HCT116 (cell line): ENCODE data around the gene NEDD4L. TPM values are rescaled to one million over a fixed set of nuclear protein-coding genes. Genes with fewer than 3 reads are reported as not detected.

Experiments
- ATAC-seq: fragments of 200-7000 bp; cut with Tn5 transposase; 2 replicates; pipeline ENCODE4 v1.9.1; 2020; ENCODE audit warnings: mild to moderate bottlenecking, moderate library complexity
- BruUV-seq: library from RNA; stranded (reverse); fragments of 400-500 nt; replicated peaks from 2 replicates; lab custom pipeline; 2021; lab: Mats Ljungman, UMichigan
- CTCF ChIA-PET: fragments of 300-600 bp; sonication (Branson Sonifier 250); formaldehyde crosslinking; loops from one replicate; lab custom pipeline; 2021; ENCODE audit warnings: antibody characterized with exemption; lab: Charles Lee
- POLR2A ChIA-PET: fragments of 300-600, 350-600 bp; sonication (Branson Sonifier 250); formaldehyde crosslinking; loops from one replicate; lab custom pipeline; 2021; ENCODE audit warnings: antibody characterized with exemption; lab: Charles Lee
- RAD21 ChIA-PET, 2 experiments: fragments of 300-600 bp; sonication (Branson Sonifier 250); formaldehyde crosslinking; loops; one replicate each; lab custom pipeline; 2023; ENCODE audit warnings: low total read pairs in 2 of 2; ENCODE audit not compliant: uncharacterized antibody in 2 of 2, unreplicated experiment in 2 of 2, low non-redundant PET in 1 of 2; lab: Charles Lee
- DNase-seq: peaks from one replicate; pipeline ENCODE4 v3.0.0-alpha.2; 2010; ENCODE audit warnings: low read depth, low spot score
- H2AFZ ChIP-seq: fragments of 200-600 bp; shearing (Covaris generic), sonication (generic); 2 replicates; pipeline ENCODE4 v1.6.1; 2017; ENCODE audit warnings: low read depth, mixed run types, mixed read lengths, antibody characterized with exemption, low read length; ENCODE audit not compliant: poor library complexity, severe bottlenecking
- H3K27ac ChIP-seq: 2 replicates; pipeline ENCODE4 v1.5.1; 2012; ENCODE audit warnings: low read depth, low read length
- H3K27me3 ChIP-seq: fragments of 200-600 bp; sonication (generic); 2 replicates; pipeline ENCODE4 v1.6.1; 2016; ENCODE audit warnings: mixed run types, low read length, mixed read lengths; ENCODE audit not compliant: insufficient read depth
- H3K36me3 ChIP-seq, 2 experiments: fragments of 200-500 bp in 1 of 2; fragments of 200-600 bp in 1 of 2; sonication (Bioruptor generic) in 1 of 2; sonication (generic) in 1 of 2; 2 replicates each; pipeline versions ENCODE4 v1.5.1 to v1.6.1; 2014 to 2016; ENCODE audit warnings: low read length in 2 of 2, inconsistent platforms in 1 of 2, mixed read lengths in 1 of 2, mixed run types in 1 of 2; ENCODE audit not compliant: insufficient read depth in 2 of 2, control insufficient read depth in 1 of 2
- H3K4me1 ChIP-seq, 2 experiments: fragments of 200-600 bp in 1 of 2; sonication (generic) in 1 of 2; 2 replicates each; pipeline versions ENCODE4 v1.5.1 to v1.6.1; 2012 to 2017; ENCODE audit warnings: low read length in 2 of 2, inconsistent platforms in 1 of 2, mild to moderate bottlenecking in 1 of 2, mixed read lengths in 1 of 2, mixed run types in 1 of 2, moderate library complexity in 1 of 2; ENCODE audit not compliant: insufficient read depth in 2 of 2, control insufficient read depth in 1 of 2
- H3K4me2 ChIP-seq: fragments of 200-600 bp; sonication (generic); 2 replicates; pipeline ENCODE4 v1.6.1; 2017; ENCODE audit warnings: mixed run types, low read length, mixed read lengths
- H3K4me3 ChIP-seq, 2 experiments: fragments of 200-600 bp in 1 of 2; sonication (generic) in 1 of 2; replicated peaks in 1 of 2; 2 replicates each; pipeline ENCODE4 v1.5.1; 2011 to 2016; ENCODE audit warnings: low read length in 2 of 2, control low read depth in 1 of 2, low read depth in 1 of 2, mild to moderate bottlenecking in 1 of 2, mixed read lengths in 1 of 2, mixed run types in 1 of 2
- H3K79me2 ChIP-seq: fragments of 200-600 bp; sonication (generic); 2 replicates; pipeline ENCODE4 v1.6.1; 2017; ENCODE audit warnings: mild to moderate bottlenecking, mixed run types, low read length, moderate library complexity, mixed read lengths; ENCODE audit not compliant: insufficient read depth
- H3K9ac ChIP-seq: fragments of 200-600 bp; sonication (generic); 2 replicates; pipeline ENCODE4 v1.6.1; 2016; ENCODE audit warnings: low read length, mixed read lengths
- H3K9me2 ChIP-seq: fragments of 200-600 bp; sonication (generic), shearing (Covaris generic); 2 replicates; pipeline ENCODE4 v1.6.1; 2017; ENCODE audit warnings: mixed run types, mild to moderate bottlenecking, moderate library complexity; ENCODE audit not compliant: insufficient read depth
- H3K9me3 ChIP-seq, 2 experiments: fragments of 200-500 bp in 1 of 2; fragments of 200-600 bp in 1 of 2; sonication (Bioruptor generic) in 1 of 2; sonication (generic) in 1 of 2; 2 replicates each; pipeline ENCODE4 v1.6.1; 2014 to 2017; ENCODE audit warnings: low read length in 2 of 2, mixed read lengths in 2 of 2, inconsistent platforms in 1 of 2, low read depth in 1 of 2, mild to moderate bottlenecking in 1 of 2, mixed run types in 1 of 2, moderate library complexity in 1 of 2; ENCODE audit not compliant: control insufficient read depth in 1 of 2, insufficient read depth in 1 of 2
- H4K20me1 ChIP-seq: fragments of 200-600 bp; sonication (generic), shearing (Covaris generic); 2 replicates; pipeline ENCODE4 v1.6.1; 2017; ENCODE audit warnings: mixed run types, mild to moderate bottlenecking, moderate library complexity; ENCODE audit not compliant: insufficient read depth
- CEBPB ChIP-seq: IDR thresholded peaks from 2 replicates; pipeline ENCODE4 v1.6.1; 2012; ENCODE audit warnings: low read depth
- EGR1 ChIP-seq: IDR thresholded peaks from 2 replicates; pipeline ENCODE4 v1.6.1; 2012; ENCODE audit warnings: low read depth
- ELF1 ChIP-seq: IDR thresholded peaks from 2 replicates; pipeline ENCODE4 v1.6.1; 2012; ENCODE audit warnings: low read depth, borderline replicate concordance
- EZH2phosphoT487 ChIP-seq: fragments of 200-600 bp; IDR thresholded peaks from 2 replicates; pipeline ENCODE4 v1.6.1; 2018; ENCODE audit warnings: antibody characterized with exemption, borderline replicate concordance
- FOSL1 ChIP-seq: IDR thresholded peaks from 2 replicates; pipeline ENCODE4 v1.6.1; 2012; ENCODE audit warnings: low read depth
- JUND ChIP-seq: IDR thresholded peaks from 2 replicates; pipeline ENCODE4 v1.6.1; 2012
- POLR2A ChIP-seq: IDR thresholded peaks from 2 replicates; pipeline ENCODE4 v1.7.0; 2011; ENCODE audit warnings: borderline replicate concordance; ENCODE audit not compliant: insufficient read depth, insufficient read length; ENCODE audit errors: extremely low read depth
- POLR2AphosphoS5 ChIP-seq: IDR thresholded peaks from 2 replicates; pipeline ENCODE4 v1.6.1; 2011; ENCODE audit warnings: mild to moderate bottlenecking, low read depth, low read length, moderate library complexity
- SP1 ChIP-seq: IDR thresholded peaks from 2 replicates; pipeline ENCODE4 v1.6.1; 2012; ENCODE audit warnings: low read depth
- SRF ChIP-seq: IDR thresholded peaks from 2 replicates; pipeline ENCODE4 v1.6.1; 2012; ENCODE audit warnings: low read depth
- TCF7L2 ChIP-seq: IDR thresholded peaks from 2 replicates; pipeline ENCODE4 v1.7.0; 2011; ENCODE audit warnings: borderline replicate concordance, inconsistent platforms; ENCODE audit not compliant: insufficient read depth, insufficient read length; ENCODE audit errors: extremely low read depth
- YY1 ChIP-seq: IDR thresholded peaks from 2 replicates; pipeline ENCODE4 v1.6.1; 2011; ENCODE audit warnings: low read length, low read depth, moderate library complexity, mild to moderate bottlenecking; ENCODE audit not compliant: insufficient replicate concordance; ENCODE audit errors: extremely low read depth
- ZFX ChIP-seq: fragments of 450-650 bp; IDR thresholded peaks from 2 replicates; pipeline ENCODE4 v1.6.1; 2017
- ZNF274 ChIP-seq: fragments of 200-500 bp; sonication (Bioruptor generic); IDR thresholded peaks from 2 replicates; pipeline ENCODE4 v1.6.1; 2014; ENCODE audit warnings: mild to moderate bottlenecking, low read depth, low read length, inconsistent platforms
- intact Hi-C: fragments of 100-400 bp; cut with micrococcal nuclease; formaldehyde crosslinking; loops from 2 replicates; pipeline ENCODE4 v1.10.0; 2022
- total RNA-seq: library from RNA; stranded (reverse); gene quantifications from one replicate; pipeline ENCODE4 v1.2.1, GENCODE V29; 2021; ENCODE audit not compliant: unreplicated experiment
- TF ChIP-seq, protein P1 (sequence below), 3 experiments: fragments of 200-600 bp in 1 of 3; sonication (generic) in 1 of 3; IDR thresholded peaks in 2 of 3; conservative IDR thresholded peaks in 1 of 3; 2 replicates each; pipeline ENCODE4 v1.5.1; 2012 to 2017; ENCODE audit warnings: low read depth in 2 of 3, low read length in 2 of 3, antibody characterized with exemption in 1 of 3, borderline replicate concordance in 1 of 3, control low read depth in 1 of 3, mild to moderate bottlenecking in 1 of 3, mixed read lengths in 1 of 3, mixed run types in 1 of 3, moderate library complexity in 1 of 3; ENCODE audit not compliant: insufficient read depth in 1 of 3
- TF ChIP-seq, protein P2 (sequence below): IDR thresholded peaks from 2 replicates; pipeline ENCODE4 v1.6.1; 2011; ENCODE audit warnings: mild to moderate bottlenecking, low read length, moderate library complexity; ENCODE audit not compliant: insufficient replicate concordance; ENCODE audit errors: extremely low read depth
- TF ChIP-seq, protein P3 (sequence below): IDR thresholded peaks from 2 replicates; pipeline ENCODE4 v1.6.1; 2012

Gene NEDD4L
- total RNA-seq, 1 experiment from 2014 or later: 41.5 TPM

GRCh38 chr18:58276789-58277739, 233.0 kb downstream of the NEDD4L start:
- no peak for TF ChIP-seq SP1
- TF ChIP-seq JUND: no peak
- TF ChIP-seq, protein P1, sequence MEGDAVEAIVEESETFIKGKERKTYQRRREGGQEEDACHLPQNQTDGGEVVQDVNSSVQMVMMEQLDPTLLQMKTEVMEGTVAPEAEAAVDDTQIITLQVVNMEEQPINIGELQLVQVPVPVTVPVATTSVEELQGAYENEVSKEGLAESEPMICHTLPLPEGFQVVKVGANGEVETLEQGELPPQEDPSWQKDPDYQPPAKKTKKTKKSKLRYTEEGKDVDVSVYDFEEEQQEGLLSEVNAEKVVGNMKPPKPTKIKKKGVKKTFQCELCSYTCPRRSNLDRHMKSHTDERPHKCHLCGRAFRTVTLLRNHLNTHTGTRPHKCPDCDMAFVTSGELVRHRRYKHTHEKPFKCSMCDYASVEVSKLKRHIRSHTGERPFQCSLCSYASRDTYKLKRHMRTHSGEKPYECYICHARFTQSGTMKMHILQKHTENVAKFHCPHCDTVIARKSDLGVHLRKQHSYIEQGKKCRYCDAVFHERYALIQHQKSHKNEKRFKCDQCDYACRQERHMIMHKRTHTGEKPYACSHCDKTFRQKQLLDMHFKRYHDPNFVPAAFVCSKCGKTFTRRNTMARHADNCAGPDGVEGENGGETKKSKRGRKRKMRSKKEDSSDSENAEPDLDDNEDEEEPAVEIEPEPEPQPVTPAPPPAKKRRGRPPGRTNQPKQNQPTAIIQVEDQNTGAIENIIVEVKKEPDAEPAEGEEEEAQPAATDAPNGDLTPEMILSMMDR (IDR thresholded peaks at IDR 0.05 in 2 of 3, conservative IDR thresholded peaks at IDR 0.05 in 1 of 3; ENCODE audit: borderline replicate concordance in 1 of 3, insufficient read depth in 1 of 3, low read depth in 2 of 3, low read length in 2 of 3): no peak
- TF ChIP-seq EGR1: no peak
- TF ChIP-seq SRF: no peak
- TF ChIP-seq, protein P2, sequence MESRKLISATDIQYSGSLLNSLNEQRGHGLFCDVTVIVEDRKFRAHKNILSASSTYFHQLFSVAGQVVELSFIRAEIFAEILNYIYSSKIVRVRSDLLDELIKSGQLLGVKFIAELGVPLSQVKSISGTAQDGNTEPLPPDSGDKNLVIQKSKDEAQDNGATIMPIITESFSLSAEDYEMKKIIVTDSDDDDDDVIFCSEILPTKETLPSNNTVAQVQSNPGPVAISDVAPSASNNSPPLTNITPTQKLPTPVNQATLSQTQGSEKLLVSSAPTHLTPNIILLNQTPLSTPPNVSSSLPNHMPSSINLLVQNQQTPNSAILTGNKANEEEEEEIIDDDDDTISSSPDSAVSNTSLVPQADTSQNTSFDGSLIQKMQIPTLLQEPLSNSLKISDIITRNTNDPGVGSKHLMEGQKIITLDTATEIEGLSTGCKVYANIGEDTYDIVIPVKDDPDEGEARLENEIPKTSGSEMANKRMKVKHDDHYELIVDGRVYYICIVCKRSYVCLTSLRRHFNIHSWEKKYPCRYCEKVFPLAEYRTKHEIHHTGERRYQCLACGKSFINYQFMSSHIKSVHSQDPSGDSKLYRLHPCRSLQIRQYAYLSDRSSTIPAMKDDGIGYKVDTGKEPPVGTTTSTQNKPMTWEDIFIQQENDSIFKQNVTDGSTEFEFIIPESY: no peak
- TF ChIP-seq FOSL1: no peak
- no peak for TF ChIP-seq POLR2AphosphoS5
- no peak for TF ChIP-seq CEBPB
- TF ChIP-seq POLR2A: no peak
- no peak for TF ChIP-seq EZH2phosphoT487
- no peak for TF ChIP-seq ZNF274
- TF ChIP-seq YY1: no peak
- TF ChIP-seq, protein P3, sequence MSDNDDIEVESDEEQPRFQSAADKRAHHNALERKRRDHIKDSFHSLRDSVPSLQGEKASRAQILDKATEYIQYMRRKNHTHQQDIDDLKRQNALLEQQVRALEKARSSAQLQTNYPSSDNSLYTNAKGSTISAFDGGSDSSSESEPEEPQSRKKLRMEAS: no peak
- TF ChIP-seq ZFX: no peak
- no peak for TF ChIP-seq TCF7L2
- no peak for TF ChIP-seq ELF1
- DNase-seq (no peak), ATAC-seq (no peak)
- no peak overlapping the region for H3K9ac ChIP-seq
- no peaks in the 10 kb centered on the region for H3K79me2 ChIP-seq
- H3K4me2 ChIP-seq: no peak overlapping the region
- H3K27me3 ChIP-seq: no peaks in the 10 kb centered on the region
- H2AFZ ChIP-seq: no peak overlapping the region
- ChIA-PET POLR2A (no interaction called here), CTCF (no interaction called here), RAD21 (no interaction called here)
- no peaks in the 10 kb centered on the region for H3K36me3 ChIP-seq
- no TSS peak for BruUV-seq
- intact Hi-C loops: no loop called here
- H3K9me3 ChIP-seq: no peaks in the 10 kb centered on the region
- H4K20me1 ChIP-seq: no peaks in the 10 kb centered on the region
- no peaks in the 10 kb centered on the region for H3K9me2 ChIP-seq
- no peak overlapping the region for H3K4me3 ChIP-seq
- H3K4me1 ChIP-seq: peaks cover 4 to 7% of the 10 kb centered on the region in 2 experiments; a peak in 3 of 4 replicates
- H3K27ac ChIP-seq: no peak overlapping the region
